Measurements from ENCODE around the gene PNKP. TPM values are rescaled to one million over a fixed set of nuclear protein-coding genes. Genes with fewer than 3 reads are reported as not detected.

PNKP gene
- total and polyA plus RNA-seq, 9 of the 15 experiments (the other 6 are each of a cell fraction or from before 2014, with no cell fraction given): 2.8 to 85.4 (median 25.3) TPM

DNA sequence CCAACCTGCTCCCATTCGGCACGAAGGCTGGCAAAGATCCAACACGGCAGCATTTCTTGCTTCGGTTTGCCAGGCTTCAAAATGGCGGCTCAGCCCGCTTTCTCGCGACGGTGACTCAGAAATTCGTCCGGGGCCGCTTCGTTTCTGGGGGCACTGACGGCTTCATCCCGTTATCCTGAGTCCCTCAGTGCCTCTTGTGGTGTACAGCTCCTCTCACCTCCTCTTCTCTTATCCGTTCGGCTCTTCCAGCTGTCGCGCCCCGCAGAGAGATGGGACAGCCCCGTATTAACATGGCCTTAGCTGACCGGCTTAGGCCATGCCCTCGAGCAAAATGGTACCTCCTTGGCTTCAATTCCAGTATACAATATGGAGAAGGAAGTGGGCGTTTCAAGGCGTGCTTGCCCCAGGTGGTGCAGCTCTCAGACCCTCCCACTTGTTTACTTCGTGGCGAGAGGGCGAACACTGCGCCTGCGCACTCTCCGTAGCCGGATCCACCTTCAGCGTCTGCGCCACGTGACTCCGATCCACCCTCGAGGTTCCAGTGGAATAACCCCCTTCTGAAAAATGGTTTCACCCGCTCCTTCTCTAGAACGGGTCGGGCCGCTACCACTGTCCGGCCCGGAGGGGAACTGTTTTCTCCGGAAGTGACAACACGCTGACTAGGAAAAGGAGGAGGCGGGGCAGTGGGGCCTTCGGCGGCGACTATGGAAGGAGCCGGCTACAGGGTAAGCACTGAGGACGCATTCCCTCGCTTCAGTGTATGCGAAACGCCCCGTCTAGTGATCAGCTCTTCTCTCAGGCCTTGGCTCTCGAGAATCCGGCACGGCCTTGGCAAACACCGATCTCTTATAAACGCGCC is 9.9 kb upstream of the PNKP start, which contains the start of the genes AKT1S1 and TBC1D17 (continued):
- TF ChIP-seq SMARCA5 (IDR thresholded peaks at IDR 0.05) (no peak), C11orf30 (IDR thresholded peaks at IDR 0.05; ENCODE audit: low read depth) (peak; percentile 68), TGIF2 (CRISPR knock-in tag; IDR thresholded peaks at IDR 0.05) (no peak), SMAD2 (IDR thresholded peaks at IDR 0.05; ENCODE audit: low read depth, low read length) (no peak), FOXJ3 (CRISPR knock-in tag; IDR thresholded peaks at IDR 0.05) (no peak), HDAC8 (tag; IDR thresholded peaks at IDR 0.05) (no peak), TRIM28 (IDR thresholded peaks at IDR 0.05) (0 out of 2 replicates have a peak, but pooled peaks have one; percentile 15), NR2C2 (CRISPR knock-in tag; IDR thresholded peaks at IDR 0.05) (no peak), NR2C2 (tag; IDR thresholded peaks at IDR 0.05) (peak; percentile 95), CSDE1 (IDR thresholded peaks at IDR 0.05) (peak in 1 of 2 experiments; percentile 91; a peak in 2 of 4 replicates), MTA1 (IDR thresholded peaks at IDR 0.05; ENCODE audit: borderline replicate concordance) (no peak), CBFB (CRISPR knock-in tag; IDR thresholded peaks at IDR 0.05) (no peak), PHTF2 (CRISPR knock-in tag; IDR thresholded peaks at IDR 0.05) (no peak), RB1 (IDR thresholded peaks at IDR 0.05; ENCODE audit: low read depth) (no peak; the same call in 1 of the 2 replicates), NCOA2 (IDR thresholded peaks at IDR 0.05; ENCODE audit: partially characterized antibody in 2 of 2) (no peak), RBFOX2 (IDR thresholded peaks at IDR 0.05; ENCODE audit: low read depth, low read length) (peak; percentile 86)
- TF ChIP-seq, protein P1, sequence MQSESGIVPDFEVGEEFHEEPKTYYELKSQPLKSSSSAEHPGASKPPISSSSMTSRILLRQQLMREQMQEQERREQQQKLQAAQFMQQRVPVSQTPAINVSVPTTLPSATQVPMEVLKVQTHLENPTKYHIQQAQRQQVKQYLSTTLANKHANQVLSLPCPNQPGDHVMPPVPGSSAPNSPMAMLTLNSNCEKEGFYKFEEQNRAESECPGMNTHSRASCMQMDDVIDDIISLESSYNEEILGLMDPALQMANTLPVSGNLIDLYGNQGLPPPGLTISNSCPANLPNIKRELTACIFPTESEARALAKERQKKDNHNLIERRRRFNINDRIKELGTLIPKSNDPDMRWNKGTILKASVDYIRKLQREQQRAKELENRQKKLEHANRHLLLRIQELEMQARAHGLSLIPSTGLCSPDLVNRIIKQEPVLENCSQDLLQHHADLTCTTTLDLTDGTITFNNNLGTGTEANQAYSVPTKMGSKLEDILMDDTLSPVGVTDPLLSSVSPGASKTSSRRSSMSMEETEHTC (IDR thresholded peaks at IDR 0.05): no peak
- TF ChIP-seq, protein P2, sequence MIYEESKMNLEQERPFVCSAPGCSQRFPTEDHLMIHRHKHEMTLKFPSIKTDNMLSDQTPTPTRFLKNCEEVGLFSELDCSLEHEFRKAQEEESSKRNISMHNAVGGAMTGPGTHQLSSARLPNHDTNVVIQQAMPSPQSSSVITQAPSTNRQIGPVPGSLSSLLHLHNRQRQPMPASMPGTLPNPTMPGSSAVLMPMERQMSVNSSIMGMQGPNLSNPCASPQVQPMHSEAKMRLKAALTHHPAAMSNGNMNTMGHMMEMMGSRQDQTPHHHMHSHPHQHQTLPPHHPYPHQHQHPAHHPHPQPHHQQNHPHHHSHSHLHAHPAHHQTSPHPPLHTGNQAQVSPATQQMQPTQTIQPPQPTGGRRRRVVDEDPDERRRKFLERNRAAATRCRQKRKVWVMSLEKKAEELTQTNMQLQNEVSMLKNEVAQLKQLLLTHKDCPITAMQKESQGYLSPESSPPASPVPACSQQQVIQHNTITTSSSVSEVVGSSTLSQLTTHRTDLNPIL (CRISPR knock-in tag; IDR thresholded peaks at IDR 0.05): no peak
- TF ChIP-seq, protein P3, sequence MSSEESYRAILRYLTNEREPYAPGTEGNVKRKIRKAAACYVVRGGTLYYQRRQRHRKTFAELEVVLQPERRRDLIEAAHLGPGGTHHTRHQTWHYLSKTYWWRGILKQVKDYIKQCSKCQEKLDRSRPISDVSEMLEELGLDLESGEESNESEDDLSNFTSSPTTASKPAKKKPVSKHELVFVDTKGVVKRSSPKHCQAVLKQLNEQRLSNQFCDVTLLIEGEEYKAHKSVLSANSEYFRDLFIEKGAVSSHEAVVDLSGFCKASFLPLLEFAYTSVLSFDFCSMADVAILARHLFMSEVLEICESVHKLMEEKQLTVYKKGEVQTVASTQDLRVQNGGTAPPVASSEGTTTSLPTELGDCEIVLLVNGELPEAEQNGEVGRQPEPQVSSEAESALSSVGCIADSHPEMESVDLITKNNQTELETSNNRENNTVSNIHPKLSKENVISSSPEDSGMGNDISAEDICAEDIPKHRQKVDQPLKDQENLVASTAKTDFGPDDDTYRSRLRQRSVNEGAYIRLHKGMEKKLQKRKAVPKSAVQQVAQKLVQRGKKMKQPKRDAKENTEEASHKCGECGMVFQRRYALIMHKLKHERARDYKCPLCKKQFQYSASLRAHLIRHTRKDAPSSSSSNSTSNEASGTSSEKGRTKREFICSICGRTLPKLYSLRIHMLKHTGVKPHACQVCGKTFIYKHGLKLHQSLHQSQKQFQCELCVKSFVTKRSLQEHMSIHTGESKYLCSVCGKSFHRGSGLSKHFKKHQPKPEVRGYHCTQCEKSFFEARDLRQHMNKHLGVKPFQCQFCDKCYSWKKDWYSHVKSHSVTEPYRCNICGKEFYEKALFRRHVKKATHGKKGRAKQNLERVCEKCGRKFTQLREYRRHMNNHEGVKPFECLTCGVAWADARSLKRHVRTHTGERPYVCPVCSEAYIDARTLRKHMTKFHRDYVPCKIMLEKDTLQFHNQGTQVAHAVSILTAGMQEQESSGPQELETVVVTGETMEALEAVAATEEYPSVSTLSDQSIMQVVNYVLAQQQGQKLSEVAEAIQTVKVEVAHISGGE (CRISPR knock-in tag; IDR thresholded peaks at IDR 0.05): peak in 1 of 3 experiments; percentile 64; a peak in 1 of 6 replicates
- TF ChIP-seq, protein P4, sequence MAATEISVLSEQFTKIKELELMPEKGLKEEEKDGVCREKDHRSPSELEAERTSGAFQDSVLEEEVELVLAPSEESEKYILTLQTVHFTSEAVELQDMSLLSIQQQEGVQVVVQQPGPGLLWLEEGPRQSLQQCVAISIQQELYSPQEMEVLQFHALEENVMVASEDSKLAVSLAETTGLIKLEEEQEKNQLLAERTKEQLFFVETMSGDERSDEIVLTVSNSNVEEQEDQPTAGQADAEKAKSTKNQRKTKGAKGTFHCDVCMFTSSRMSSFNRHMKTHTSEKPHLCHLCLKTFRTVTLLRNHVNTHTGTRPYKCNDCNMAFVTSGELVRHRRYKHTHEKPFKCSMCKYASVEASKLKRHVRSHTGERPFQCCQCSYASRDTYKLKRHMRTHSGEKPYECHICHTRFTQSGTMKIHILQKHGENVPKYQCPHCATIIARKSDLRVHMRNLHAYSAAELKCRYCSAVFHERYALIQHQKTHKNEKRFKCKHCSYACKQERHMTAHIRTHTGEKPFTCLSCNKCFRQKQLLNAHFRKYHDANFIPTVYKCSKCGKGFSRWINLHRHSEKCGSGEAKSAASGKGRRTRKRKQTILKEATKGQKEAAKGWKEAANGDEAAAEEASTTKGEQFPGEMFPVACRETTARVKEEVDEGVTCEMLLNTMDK (IDR thresholded peaks at IDR 0.05; ENCODE audit: borderline replicate concordance, insufficient read depth, low read depth, low read length, poor library complexity, severe bottlenecking): no peak
